Gastrocnemius medialis (tissue), 4 donors: Measurements from ENCODE around the gene TNFRSF12A.

Source experiments
- CTCF ChIP-seq, 5 experiments: fragments of 450-650 bp in 3 of 5; fragments of 200-600 bp in 2 of 5; sonication (generic) in 2 of 5; IDR thresholded peaks in 4 of 5; conservative IDR thresholded peaks in 1 of 5; 1 replicate in 4 of 5; 2 replicates in 1 of 5; pipeline ENCODE4 v1.5.1; 2016 to 2019; ENCODE audit warnings: antibody characterized with exemption in 5 of 5, mild to moderate bottlenecking in 3 of 5, moderate library complexity in 3 of 5
- POLR2A ChIP-seq, 2 donors: fragments of 450-650 bp; IDR thresholded peaks; one replicate each; pipeline ENCODE4 v1.6.1; 2017; ENCODE audit warnings: antibody characterized with exemption in 2 of 2, mild to moderate bottlenecking in 2 of 2, moderate library complexity in 2 of 2

DNA sequence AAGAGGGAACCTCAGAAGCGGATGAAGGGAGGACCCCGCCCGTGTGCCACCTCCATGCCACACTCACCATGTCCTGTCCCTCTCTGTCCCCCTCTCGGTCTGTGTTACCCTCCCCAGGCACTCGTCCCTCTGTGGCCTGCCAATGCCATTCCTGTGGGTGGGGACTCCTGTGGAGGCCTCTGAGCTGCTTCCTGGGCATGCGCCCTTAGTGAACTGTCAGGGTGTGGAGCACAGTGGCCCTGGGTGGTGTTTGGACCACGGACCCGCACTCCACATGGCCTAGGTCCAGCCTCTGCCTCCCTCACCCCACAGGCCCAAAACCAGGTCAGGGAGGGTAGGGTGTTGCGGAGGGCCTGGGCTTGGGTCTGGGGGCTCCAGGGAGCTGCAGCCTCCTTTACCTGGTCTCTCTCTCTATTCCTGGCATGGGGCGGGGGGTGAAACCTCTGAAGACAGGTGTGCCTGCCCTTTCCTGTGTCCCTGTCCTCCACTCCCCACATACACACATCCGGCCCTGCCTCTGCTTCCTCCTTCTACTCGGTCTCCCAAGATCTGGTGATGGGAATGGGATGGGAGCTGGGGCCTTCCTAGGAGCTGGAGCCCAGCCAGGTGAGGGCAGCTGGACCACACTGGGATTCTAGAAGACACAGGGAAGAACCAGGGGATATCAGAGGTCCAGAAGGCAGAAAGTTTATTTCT is 28.5 kb upstream of the TNFRSF12A start:
- TF ChIP-seq CTCF (IDR thresholded peaks at IDR 0.05 in 4 of 5, conservative IDR thresholded peaks at IDR 0.05 in 1 of 5) (no peak), POLR2A (IDR thresholded peaks at IDR 0.05) (no peak)
